ENCODE data around the gene DMD. TPM values are rescaled to one million over a fixed set of nuclear protein-coding genes. Genes with fewer than 3 reads are reported as not detected.

The DMD gene
- total and polyA plus RNA-seq, 2 donors (not counting 1 experiment from before 2014, with no cell fraction given) = 2.0 to 51.8 TPM

DNA sequence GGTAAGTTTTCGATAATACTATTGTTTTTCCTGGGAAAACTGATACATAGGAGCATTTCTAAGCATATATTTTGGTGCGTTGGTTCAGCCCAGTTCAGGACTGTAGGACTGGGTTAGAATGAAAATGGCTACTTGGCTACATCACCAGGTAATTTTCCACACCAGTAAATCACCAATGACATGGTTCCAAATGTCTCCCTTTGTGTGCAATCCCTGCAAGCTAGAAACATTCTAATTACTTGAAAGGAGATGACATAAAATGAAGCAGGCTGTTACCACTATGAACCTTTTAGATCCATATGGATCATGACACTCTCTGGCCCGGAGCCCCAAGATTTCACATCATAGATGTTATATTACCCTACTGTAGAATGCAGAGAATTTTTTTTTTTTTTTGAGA, 1562.1 kb downstream of the DMD start:
- Histone ChIP-seq H3K9me3 (ENCODE audit: control extremely low read depth in 1 of 3, control insufficient read depth in 2 of 3, insufficient read depth in 1 of 3, low read length in 2 of 3) (no peaks in the 10 kb centered on the region), H2AFZ (ENCODE audit: insufficient read depth, low read depth, low read length, poor library complexity, severe bottlenecking) (no peak overlapping the region), H4K20me1 (ENCODE audit: control insufficient read depth, insufficient read depth, low read length, poor library complexity, severe bottlenecking) (no peaks in the 10 kb centered on the region), H3K4me3 (ENCODE audit: control extremely low read depth in 1 of 5, extremely low read depth in 1 of 5, insufficient read depth in 1 of 5, low read depth in 2 of 5, low read length in 4 of 5) (no peak overlapping the region), H3K27ac (ENCODE audit: low read length in 2 of 2) (no peak overlapping the region), H3K27me3 (replicated peaks in 1 of 4; ENCODE audit: control extremely low read depth in 1 of 4, control insufficient read depth in 3 of 4, insufficient read depth in 4 of 4, low read length in 3 of 4) (no peaks in the 10 kb centered on the region), H3K9ac (ENCODE audit: low read length) (no peak overlapping the region), H3K4me1 (ENCODE audit: control insufficient read depth in 2 of 2, insufficient read depth in 2 of 2, low read length in 2 of 2) (no peaks in the 10 kb centered on the region), H3K4me2 (replicated peaks; ENCODE audit: low read depth, low read length, poor library complexity, severe bottlenecking) (no peak overlapping the region), H3K36me3 (replicated peaks in 1 of 2; ENCODE audit: control extremely low read depth in 1 of 2, control insufficient read depth in 1 of 2, extremely low read depth in 1 of 2, insufficient read depth in 2 of 2, low read length in 1 of 2) (no peaks in the 10 kb centered on the region), H3K79me2 (ENCODE audit: control insufficient read depth, insufficient read depth, low read length) (no peaks in the 10 kb centered on the region)
- ATAC-seq (ENCODE audit: low read depth) (no peak), DNase-seq (no peak)
- no peaks in the 10 kb centered on the region for H3K9me3 Mint-ChIP-seq (ENCODE audit: insufficient read depth)
- WGBS (ENCODE audit: insufficient coverage) = no CpG with 5 or more reads among the region's 3 CpGs
- ChIA-PET CTCF (no interaction called here), POLR2A (no interaction called here)
- no peak overlapping the region for H3K27ac Mint-ChIP-seq
- H3K27me3 Mint-ChIP-seq = no peaks in the 10 kb centered on the region
- intact Hi-C loops (cut with micrococcal nuclease) = no loop called here
- no peak overlapping the region for H3K4me3 Mint-ChIP-seq
- no peaks in the 10 kb centered on the region for H3K4me1 Mint-ChIP-seq
- TF ChIP-seq, protein P1, sequence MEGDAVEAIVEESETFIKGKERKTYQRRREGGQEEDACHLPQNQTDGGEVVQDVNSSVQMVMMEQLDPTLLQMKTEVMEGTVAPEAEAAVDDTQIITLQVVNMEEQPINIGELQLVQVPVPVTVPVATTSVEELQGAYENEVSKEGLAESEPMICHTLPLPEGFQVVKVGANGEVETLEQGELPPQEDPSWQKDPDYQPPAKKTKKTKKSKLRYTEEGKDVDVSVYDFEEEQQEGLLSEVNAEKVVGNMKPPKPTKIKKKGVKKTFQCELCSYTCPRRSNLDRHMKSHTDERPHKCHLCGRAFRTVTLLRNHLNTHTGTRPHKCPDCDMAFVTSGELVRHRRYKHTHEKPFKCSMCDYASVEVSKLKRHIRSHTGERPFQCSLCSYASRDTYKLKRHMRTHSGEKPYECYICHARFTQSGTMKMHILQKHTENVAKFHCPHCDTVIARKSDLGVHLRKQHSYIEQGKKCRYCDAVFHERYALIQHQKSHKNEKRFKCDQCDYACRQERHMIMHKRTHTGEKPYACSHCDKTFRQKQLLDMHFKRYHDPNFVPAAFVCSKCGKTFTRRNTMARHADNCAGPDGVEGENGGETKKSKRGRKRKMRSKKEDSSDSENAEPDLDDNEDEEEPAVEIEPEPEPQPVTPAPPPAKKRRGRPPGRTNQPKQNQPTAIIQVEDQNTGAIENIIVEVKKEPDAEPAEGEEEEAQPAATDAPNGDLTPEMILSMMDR (IDR thresholded peaks at IDR 0.05) = no peak
- TF ChIP-seq EZH2 (IDR thresholded peaks at IDR 0.05; ENCODE audit: borderline replicate concordance, insufficient read depth, low read depth, low read length, poor library complexity, severe bottlenecking) = no peak

DNA sequence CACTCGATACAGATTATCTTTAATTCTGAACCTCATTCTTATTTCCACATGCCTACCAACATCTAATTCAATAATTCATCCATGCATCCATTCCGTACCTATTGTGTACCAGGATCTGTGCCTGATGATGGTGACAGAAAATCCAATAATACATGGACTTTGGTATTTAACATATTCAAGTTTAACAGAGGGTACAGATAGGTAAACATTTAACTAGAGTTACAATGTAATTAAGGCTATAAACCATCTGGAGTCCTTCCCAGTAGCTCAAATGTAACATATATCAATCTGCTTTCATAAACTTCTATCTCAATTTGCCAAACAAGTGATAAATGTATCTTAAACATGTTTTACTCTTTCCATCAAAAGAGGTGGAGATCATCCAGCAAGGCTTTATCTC, 1578.0 kb downstream of the DMD start:
- no peak for ATAC-seq (ENCODE audit: low read depth)

More for the DNA sequence above, 1578.0 kb downstream of the DMD start:
- Histone ChIP-seq H3K36me3 (replicated peaks in 1 of 2; ENCODE audit: control extremely low read depth in 1 of 2, control insufficient read depth in 1 of 2, extremely low read depth in 1 of 2, insufficient read depth in 2 of 2, low read length in 1 of 2) (no peaks in the 10 kb centered on the region), H3K27ac (ENCODE audit: low read length in 2 of 2) (no peak overlapping the region), H3K79me2 (ENCODE audit: control insufficient read depth, insufficient read depth, low read length) (no peaks in the 10 kb centered on the region), H3K27me3 (replicated peaks in 1 of 4; ENCODE audit: control extremely low read depth in 1 of 4, control insufficient read depth in 3 of 4, insufficient read depth in 4 of 4, low read length in 3 of 4) (no peaks in the 10 kb centered on the region), H3K9me3 (ENCODE audit: control extremely low read depth in 1 of 3, control insufficient read depth in 2 of 3, insufficient read depth in 1 of 3, low read length in 2 of 3) (no peaks in the 10 kb centered on the region), H4K20me1 (ENCODE audit: control insufficient read depth, insufficient read depth, low read length, poor library complexity, severe bottlenecking) (no peaks in the 10 kb centered on the region), H3K9ac (ENCODE audit: low read length) (no peak overlapping the region), H3K4me1 (ENCODE audit: control insufficient read depth in 2 of 2, insufficient read depth in 2 of 2, low read length in 2 of 2) (no peaks in the 10 kb centered on the region), H2AFZ (ENCODE audit: insufficient read depth, low read depth, low read length, poor library complexity, severe bottlenecking) (no peak overlapping the region), H3K4me2 (replicated peaks; ENCODE audit: low read depth, low read length, poor library complexity, severe bottlenecking) (no peak overlapping the region), H3K4me3 (ENCODE audit: control extremely low read depth in 1 of 5, extremely low read depth in 1 of 5, insufficient read depth in 1 of 5, low read depth in 2 of 5, low read length in 4 of 5) (no peak overlapping the region)
- WGBS (ENCODE audit: insufficient coverage) = 60% methylated on average over 1 of the region's 2 CpGs
- DNase-seq = no peak
- intact Hi-C loops (cut with micrococcal nuclease) = no loop called here
- ChIA-PET POLR2A (no interaction called here), CTCF (no interaction called here)
- H3K9me3 Mint-ChIP-seq (ENCODE audit: insufficient read depth) = no peaks in the 10 kb centered on the region
- no peaks in the 10 kb centered on the region for H3K27me3 Mint-ChIP-seq
- H3K4me3 Mint-ChIP-seq = no peak overlapping the region
- H3K27ac Mint-ChIP-seq = no peak overlapping the region
- TF ChIP-seq, protein P1 (IDR thresholded peaks at IDR 0.05) = no peak
- TF ChIP-seq EZH2 (IDR thresholded peaks at IDR 0.05; ENCODE audit: borderline replicate concordance, insufficient read depth, low read depth, low read length, poor library complexity, severe bottlenecking) = no peak
- H3K4me1 Mint-ChIP-seq = no peaks in the 10 kb centered on the region
